ENCODE data around the gene ADAMTS5.

ADAMTS5 gene

GRCh38 chr21:26977746-26978145 lies 10.9 kb upstream of the ADAMTS5 start:
- Histone ChIP-seq H3K4me1 (ENCODE audit: low read length) (peaks cover 8% of the 10 kb centered on the region), H3K9me3 (ENCODE audit: insufficient read depth, low read length) (no peaks in the 10 kb centered on the region), H3K79me2 (ENCODE audit: low read length) (no peaks in the 10 kb centered on the region), H3K36me3 (replicated peaks; ENCODE audit: low read depth, low read length) (no peaks in the 10 kb centered on the region), H3K27me3 (ENCODE audit: low read depth, low read length) (no peaks in the 10 kb centered on the region), H3K9ac (ENCODE audit: low read length) (no peak overlapping the region), H2AFZ (ENCODE audit: low read depth, low read length) (no peak overlapping the region), H3K4me2 (ENCODE audit: low read length) (no peak overlapping the region), H3K27ac (ENCODE audit: low read length) (no peak overlapping the region), H3K4me3 (ENCODE audit: low read length) (no peak overlapping the region), H4K20me1 (ENCODE audit: insufficient read depth, low read length) (no peaks in the 10 kb centered on the region)
- TF ChIP-seq, protein P1, sequence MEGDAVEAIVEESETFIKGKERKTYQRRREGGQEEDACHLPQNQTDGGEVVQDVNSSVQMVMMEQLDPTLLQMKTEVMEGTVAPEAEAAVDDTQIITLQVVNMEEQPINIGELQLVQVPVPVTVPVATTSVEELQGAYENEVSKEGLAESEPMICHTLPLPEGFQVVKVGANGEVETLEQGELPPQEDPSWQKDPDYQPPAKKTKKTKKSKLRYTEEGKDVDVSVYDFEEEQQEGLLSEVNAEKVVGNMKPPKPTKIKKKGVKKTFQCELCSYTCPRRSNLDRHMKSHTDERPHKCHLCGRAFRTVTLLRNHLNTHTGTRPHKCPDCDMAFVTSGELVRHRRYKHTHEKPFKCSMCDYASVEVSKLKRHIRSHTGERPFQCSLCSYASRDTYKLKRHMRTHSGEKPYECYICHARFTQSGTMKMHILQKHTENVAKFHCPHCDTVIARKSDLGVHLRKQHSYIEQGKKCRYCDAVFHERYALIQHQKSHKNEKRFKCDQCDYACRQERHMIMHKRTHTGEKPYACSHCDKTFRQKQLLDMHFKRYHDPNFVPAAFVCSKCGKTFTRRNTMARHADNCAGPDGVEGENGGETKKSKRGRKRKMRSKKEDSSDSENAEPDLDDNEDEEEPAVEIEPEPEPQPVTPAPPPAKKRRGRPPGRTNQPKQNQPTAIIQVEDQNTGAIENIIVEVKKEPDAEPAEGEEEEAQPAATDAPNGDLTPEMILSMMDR (IDR thresholded peaks at IDR 0.05; ENCODE audit: low read depth, low read length), result no peak
- TF ChIP-seq EZH2phosphoT487 (IDR thresholded peaks at IDR 0.05; ENCODE audit: low read depth), result no peak

- no peaks in the 10 kb centered on the region for H3K79me2 ChIP-seq (ENCODE audit: low read length)
- H3K27me3 ChIP-seq (ENCODE audit: low read depth, low read length), result no peaks in the 10 kb centered on the region
- no peaks in the 10 kb centered on the region for H3K9me3 ChIP-seq (ENCODE audit: insufficient read depth, low read length)
- no peak for TF ChIP-seq EZH2phosphoT487 (IDR thresholded peaks at IDR 0.05; ENCODE audit: low read depth)
- no peaks in the 10 kb centered on the region for H4K20me1 ChIP-seq (ENCODE audit: insufficient read depth, low read length)
- H3K4me2 ChIP-seq (ENCODE audit: low read length), result no peak overlapping the region
- no peak overlapping the region for H2AFZ ChIP-seq (ENCODE audit: low read depth, low read length)
- no peak overlapping the region for H3K4me3 ChIP-seq (ENCODE audit: low read length)
- H3K9ac ChIP-seq (ENCODE audit: low read length), result no peak overlapping the region
- H3K36me3 ChIP-seq (replicated peaks; ENCODE audit: low read depth, low read length), result no peaks in the 10 kb centered on the region
- peaks cover 19% of the 10 kb centered on the region for H3K4me1 ChIP-seq (ENCODE audit: low read length)
- H3K27ac ChIP-seq (ENCODE audit: low read length), result no peak overlapping the region
Observed at GRCh38 chr21:26973226-26973625, 6.3 kb upstream of the ADAMTS5 start.

DNA sequence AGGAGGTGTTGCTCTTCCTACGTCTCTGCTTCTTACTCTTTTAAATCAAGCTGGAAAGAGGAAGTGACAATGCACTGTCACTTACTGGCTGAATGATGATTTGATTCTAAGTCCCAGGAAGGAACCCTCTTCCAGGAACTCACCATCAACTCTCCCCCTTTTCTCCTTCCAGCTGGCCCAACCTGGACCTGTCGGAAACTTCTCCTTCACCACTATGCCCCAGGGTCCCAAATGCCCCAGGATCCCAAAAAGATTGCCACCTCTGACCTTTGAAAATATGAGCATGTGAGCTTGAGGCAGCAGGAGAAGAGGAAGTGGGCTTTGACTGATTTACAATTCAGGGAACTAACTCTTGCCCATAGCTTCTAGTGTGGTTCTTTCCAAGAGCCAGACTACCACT lies 5.3 kb upstream of the ADAMTS5 start:
- Histone ChIP-seq H3K79me2 (ENCODE audit: low read length) (no peaks in the 10 kb centered on the region), H3K36me3 (replicated peaks; ENCODE audit: low read depth, low read length) (no peaks in the 10 kb centered on the region), H3K4me1 (ENCODE audit: low read length) (peaks cover 19% of the 10 kb centered on the region), H2AFZ (ENCODE audit: low read depth, low read length) (peak overlapping the region; percentile 94), H3K9me3 (ENCODE audit: insufficient read depth, low read length) (no peaks in the 10 kb centered on the region), H3K27ac (ENCODE audit: low read length) (peak overlapping the region; percentile 49), H3K4me2 (ENCODE audit: low read length) (peak overlapping the region; percentile 60), H3K4me3 (ENCODE audit: low read length) (no peak overlapping the region), H4K20me1 (ENCODE audit: insufficient read depth, low read length) (no peaks in the 10 kb centered on the region), H3K9ac (ENCODE audit: low read length) (peak overlapping the region; percentile 26; the same call in 1 of the 2 replicates), H3K27me3 (ENCODE audit: low read depth, low read length) (no peaks in the 10 kb centered on the region)
- TF ChIP-seq EZH2phosphoT487 (IDR thresholded peaks at IDR 0.05; ENCODE audit: low read depth), result no peak
- TF ChIP-seq, protein P1 (IDR thresholded peaks at IDR 0.05; ENCODE audit: low read depth, low read length), result no peak

DNA sequence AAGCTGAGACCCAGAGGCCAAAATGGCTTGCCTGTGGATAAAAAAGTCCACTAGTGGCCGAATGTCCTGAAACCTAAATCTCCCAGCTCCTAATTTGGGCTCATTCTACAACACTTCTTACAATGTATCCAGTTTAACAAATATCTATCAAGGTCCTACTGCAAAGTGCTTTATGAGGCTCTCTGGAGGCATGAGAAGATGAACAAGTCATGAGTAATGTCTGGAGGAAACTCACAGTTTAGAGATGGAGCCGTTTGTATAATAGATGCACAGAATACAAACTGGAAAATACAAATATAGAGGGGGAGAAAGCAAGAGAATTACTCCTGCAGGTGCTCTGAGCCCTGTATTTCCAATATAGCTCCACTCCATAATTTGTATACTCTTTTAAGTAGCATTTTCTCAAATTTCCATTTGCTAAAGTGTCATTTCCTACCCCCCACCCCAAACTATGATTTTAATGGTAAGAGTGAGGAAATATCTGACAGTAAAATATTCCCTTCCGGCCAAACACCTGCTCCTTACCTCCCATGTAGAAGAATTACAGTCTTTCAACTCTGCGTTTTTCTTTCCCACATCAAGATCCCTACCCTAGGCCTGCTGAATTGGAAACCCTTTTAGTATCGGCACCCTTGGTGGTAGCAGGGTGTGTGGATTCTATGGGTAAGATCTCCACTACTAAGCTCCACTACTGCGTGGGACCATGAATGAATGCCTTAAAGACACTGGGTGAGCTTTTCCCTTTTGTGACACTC lies 3.3 kb upstream of the ADAMTS5 start:
- no peaks in the 10 kb centered on the region for H3K36me3 ChIP-seq (replicated peaks; ENCODE audit: low read depth, low read length)
- H3K27ac ChIP-seq (ENCODE audit: low read length), result no peak overlapping the region
- H2AFZ ChIP-seq (ENCODE audit: low read depth, low read length), result no peak overlapping the region
- H4K20me1 ChIP-seq (ENCODE audit: insufficient read depth, low read length), result no peaks in the 10 kb centered on the region
- no peak overlapping the region for H3K4me2 ChIP-seq (ENCODE audit: low read length)
- TF ChIP-seq EZH2phosphoT487 (IDR thresholded peaks at IDR 0.05; ENCODE audit: low read depth), result no peak
- TF ChIP-seq, protein P1 (IDR thresholded peaks at IDR 0.05; ENCODE audit: low read depth, low read length), result no peak
- no peaks in the 10 kb centered on the region for H3K9me3 ChIP-seq (ENCODE audit: insufficient read depth, low read length)
- H3K79me2 ChIP-seq (ENCODE audit: low read length), result no peaks in the 10 kb centered on the region
- H3K4me1 ChIP-seq (ENCODE audit: low read length), result peaks cover 19% of the 10 kb centered on the region
- no peaks in the 10 kb centered on the region for H3K27me3 ChIP-seq (ENCODE audit: low read depth, low read length)
- H3K4me3 ChIP-seq (ENCODE audit: low read length), result no peak overlapping the region
- no peak overlapping the region for H3K9ac ChIP-seq (ENCODE audit: low read length)
